Fibroblast of upper back skin (primary cell): ENCODE measurements around the gene CD83.
A peak's percentile ranks its signal among the peaks of the same experiment; 100 is the strongest.
"Not testable (repeated sequence)": the region's sequence is repeated elsewhere in the genome, so short reads cannot be mapped to it uniquely, and the experiment has no call there.

ENCODE experiments used
- DNase-seq: peaks from one replicate; pipeline ENCODE4 v3.0.0-alpha.2; 2013

The CD83 gene, protein sequence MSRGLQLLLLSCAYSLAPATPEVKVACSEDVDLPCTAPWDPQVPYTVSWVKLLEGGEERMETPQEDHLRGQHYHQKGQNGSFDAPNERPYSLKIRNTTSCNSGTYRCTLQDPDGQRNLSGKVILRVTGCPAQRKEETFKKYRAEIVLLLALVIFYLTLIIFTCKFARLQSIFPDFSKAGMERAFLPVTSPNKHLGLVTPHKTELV

DNA sequence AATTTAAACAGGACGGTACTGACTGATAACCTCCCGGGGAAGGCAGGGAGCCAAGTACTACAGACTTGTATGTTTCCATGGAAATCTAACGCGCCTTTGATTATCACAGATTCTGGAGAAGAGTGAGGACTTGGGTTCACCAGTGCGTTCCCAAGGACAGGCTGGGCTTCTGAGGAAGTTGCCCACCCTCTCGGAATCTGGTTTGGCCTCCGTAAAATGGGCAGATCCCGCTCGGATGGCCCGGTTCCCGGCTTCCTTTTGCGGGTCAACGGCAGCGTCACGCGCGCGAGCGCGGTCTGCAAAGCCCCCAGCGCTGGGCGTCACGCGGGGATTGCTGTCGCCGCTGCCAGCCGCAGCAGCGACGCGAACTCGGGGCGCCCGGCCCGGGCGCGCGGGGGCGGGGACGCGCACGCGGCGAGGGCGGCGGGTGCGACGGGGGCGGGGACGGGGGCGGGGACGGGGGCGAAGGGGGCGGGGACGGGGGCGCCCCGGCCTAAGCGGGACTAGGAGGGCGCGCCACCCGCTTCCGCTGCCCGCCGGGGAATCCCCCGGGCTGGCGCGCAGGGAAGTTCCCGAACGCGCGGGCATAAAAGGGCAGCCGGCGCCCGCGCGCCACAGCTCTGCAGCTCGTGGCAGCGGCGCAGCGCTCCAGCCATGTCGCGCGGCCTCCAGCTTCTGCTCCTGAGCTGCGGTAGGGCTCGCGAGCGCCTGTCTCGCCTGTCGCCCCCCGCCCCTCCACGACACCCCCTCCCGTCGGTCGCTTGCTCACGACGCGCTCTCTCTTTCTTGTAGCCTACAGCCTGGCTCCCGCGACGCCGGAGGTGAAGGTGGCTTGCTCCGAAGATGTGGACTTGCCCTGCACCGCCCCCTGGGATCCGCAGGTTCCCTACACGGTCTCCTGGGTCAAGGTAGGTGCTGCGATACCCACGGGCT, at the start of gene CD83:
Gene CD83, plus strand, starts transcription at position 615 of the 933 bp plus-strand sequence. Its CDS starts 40 bp downstream, at position 655.
- DNase-seq: peak; percentile 21

DNA sequence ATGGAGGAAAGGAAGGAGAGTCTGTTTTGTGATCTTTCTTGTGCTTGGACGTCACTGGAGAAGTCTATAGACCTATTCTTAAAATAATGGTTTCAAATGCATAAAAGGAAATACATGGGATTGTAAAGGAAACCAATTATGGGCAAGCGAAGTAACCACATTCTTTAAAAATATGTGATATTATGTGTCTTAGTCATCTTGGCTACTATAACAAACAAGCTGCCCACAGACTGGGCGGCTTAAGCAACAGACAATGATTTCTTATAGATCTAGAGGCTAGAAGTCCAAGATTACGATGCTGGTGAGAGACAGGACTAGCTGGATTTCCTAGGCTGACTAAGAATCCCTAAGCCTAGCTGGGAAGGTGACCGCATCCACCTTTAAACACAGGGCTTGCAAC, 49.4 kb upstream of the CD83 start:
- peak; percentile 89 for DNase-seq

DNA sequence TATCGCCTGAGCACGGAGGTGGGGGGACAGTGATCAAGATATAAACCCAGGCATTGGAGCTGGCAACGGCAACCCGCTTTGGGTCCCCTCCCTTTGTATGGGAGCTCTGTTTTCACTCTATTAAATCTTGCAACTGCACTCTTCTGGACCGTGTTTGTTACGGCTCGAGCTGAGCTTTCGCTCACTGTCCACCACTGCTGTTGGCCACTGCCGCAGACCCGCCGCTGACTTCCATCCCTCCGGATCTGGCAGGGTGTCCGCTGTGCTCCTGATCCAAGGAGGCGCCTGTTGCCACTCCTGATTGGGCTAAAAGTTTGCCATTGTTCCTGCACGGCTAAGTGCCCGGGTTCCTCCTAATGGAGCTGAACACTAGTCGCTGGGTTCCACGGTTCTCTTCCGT, 48.9 kb upstream of the CD83 start:
- DNase-seq: no peak

DNA sequence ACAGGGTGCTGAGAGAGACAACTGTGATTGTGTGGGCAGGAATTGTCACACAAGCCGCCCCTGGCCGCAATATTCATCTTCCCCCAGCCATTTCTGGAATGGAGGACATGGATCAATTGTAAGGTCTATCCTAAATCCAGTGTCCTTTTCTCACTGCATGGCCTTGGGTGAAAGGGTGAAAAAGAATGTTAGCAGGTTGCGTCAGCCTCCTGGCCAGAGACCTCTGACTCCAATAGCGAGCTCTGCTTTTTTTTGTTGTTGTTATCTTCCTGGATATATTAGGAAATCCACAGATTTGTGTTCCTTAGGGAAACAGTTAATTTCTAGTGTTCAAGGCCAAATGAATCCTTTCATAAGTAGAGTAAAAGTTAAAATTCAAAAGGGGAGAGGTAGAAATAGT, 47.1 kb upstream of the CD83 start:
- DNase-seq: no peak

DNA sequence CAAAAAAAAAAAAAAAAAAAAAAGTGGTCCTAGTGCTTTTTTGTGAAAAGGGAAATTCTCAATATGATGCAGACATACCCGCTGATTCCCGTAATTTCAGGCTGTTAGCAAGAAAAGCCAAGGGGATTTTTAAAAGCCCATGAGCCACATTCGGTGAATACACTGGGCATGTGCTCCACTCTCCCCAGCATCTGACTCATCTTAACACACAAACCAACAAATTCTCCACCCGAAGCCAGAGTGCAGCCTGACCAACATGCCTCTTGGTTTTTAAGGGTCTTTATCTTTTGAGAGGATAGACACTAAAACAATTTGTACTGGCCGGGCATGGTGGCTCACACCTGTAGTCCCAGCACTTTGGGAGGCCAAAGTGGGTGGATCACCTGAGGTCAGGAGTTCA, 45.5 kb upstream of the CD83 start:
- peak; percentile 24 for DNase-seq

DNA sequence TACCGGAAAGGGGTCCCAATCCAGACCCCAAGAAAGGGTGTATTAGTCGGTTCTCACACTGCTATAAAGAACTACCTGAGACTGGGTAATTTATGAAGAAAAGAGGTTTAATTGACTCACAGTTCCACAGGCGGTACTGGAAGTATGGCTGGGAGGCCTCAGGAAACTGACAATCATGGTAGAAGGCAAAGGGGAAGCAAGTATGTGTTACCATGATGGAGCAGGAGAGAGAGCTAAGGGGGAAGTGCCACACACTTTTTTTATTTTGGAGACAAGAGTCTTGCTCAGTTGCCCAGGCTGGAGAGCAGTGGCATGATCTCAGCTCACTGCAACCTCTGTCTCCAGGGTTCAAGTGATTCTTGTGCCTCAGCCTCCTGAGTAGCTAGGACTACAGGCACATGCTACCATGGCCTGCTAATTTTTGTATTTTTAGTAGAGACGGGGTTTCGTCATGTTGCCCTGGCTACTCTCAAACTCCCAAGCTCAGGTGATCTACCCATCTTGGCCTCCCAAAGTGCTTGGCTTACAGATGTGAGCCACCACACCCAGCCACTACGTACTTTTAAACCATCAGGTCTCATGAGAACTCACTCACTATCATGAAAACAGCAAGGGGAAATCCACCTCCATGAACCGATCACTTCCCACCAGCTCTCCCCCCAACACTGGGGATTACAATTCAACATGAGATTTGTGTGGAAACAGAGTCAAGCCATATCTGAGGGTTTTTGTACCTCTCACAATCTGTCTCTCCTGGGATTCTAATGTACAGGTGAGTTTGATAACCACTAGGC, 43.8 kb upstream of the CD83 start:
- not testable (repeated sequence) for DNase-seq

DNA sequence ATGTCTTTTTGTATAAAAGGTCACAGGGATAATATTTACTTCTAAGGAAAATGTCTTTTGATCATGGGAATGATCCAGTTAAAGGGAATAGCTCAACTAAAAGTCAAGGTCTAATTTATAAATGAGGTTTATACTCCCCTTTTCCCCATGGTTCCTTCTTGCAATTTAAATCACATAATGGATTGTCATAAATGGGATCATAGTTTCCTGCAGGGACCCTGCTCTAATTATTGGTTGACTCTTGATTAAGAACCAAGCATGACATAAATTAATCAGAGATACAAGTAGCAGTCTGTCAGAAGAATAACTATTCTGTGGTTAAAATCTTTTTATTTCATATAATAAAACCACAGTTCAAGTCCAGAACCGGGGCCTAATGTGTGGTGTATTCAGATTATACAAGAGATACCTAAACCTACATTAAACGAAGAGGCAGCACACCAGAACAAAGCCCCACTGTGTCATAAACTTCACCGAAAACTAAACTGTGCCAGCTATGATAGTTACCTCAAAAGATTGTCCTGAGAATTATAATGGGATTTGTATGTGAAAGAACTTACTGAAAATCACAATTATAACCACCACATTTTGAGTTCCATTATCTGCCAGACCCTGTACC, 43.0 kb upstream of the CD83 start:
- DNase-seq: no peak

DNA sequence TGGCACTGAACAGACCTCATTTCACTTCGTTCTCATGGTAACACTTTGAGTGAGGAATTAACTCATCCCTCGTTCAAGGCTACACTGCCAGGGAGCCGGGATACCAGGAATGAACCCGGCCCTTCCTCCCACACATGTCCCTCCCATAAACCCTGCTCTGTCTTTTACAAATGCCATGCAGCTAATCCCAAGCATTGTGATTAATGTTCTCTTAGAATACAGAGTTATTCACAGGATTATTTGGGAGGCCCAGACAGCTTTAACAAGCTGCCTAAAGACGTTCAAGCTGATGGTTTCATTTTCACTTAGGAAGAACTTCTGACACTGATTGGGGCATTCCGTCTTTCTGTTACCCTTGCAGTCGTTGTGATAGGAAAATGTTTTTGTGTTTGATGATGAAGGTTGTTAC, 42.5 kb upstream of the CD83 start:
- peak; percentile 25 for DNase-seq

DNA sequence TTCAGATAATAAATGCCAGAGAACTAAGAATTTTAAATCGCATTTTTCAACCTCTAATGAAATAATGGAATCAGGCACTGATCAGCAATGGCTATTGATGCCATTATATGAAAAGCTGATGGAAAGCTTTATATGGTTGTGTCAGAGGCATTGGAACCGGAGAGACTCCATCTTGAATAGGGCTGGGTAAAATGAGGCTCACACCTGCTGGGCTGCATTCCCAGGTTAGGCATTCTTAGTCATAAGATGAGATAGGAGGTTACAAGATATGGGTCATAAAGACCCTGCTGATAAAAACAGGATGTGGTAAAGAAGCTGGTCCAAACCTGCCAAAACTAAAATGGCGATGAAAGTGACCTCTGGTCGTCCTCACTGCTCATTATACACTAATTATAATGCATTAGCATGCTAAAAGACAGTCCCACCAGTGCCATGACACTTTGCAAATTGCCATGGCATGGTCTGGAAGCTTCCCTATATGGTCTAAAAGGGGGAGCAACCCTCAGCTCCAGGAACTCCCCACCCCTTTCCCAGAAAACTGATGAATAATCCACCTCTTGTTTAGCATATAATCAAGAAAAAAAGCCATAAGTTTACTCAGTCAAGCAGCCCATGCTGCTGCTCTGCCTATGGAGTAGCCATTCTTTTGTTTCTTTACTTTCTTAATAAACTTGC, 40.2 kb upstream of the CD83 start:
- DNase-seq: no peak

DNA sequence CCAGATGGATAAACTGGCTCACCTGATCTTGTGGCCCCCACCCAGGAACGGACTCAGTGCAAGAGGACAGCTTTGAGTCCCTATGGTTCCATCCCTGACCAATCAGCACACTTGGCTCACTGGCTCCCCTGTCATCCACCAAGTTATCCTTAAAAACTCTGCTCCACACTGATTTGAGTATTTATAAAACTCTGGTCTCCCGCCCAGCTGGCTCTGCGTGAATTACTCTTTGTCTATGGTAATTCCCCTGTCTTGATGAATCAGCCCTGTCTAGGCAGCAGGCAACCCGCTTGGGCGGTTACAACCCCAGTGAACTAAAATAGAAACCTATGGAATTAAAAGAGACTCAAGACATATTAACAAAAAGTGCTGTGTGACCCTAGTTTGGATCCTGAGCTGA, 38.1 kb upstream of the CD83 start:
- peak; percentile 36 for DNase-seq

DNA sequence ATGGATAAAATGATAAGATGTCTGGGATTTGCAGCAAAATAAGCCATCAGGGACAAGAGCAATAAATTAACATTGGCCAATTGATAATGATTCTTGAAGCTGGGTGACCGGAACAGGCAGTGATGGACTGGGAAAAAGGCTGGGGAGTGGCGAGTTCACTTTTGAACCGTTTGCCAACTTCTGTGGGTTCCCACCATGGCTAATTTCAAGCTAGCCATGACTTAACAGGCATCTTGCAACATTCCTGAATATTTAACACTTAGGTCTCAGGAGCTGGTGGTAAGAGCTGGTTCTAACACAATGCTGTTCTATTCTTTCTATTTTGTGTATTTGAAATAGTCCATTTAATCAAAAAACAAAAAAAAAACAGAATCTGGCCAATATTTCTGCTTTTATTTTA, 37.6 kb upstream of the CD83 start:
- no peak for DNase-seq

DNA sequence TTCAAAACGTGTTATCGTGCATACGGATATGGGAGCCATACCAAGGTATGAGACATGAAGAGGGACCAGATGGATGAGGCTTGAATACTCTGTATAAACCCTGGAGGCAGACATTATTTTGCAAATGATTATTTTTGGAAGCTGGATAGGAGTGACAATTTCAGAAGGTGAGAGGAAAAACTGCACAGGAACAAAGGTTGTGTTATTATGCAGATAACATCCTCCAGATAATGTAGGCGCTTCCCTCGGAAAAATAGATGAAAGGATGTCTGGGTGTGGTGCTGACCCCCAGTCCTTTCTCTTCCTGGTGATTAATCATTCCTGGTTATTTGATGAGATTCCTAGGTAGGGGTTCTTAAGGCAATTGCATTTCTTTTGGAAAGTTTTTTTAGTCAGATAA, 36.4 kb upstream of the CD83 start:
- no peak for DNase-seq

DNA sequence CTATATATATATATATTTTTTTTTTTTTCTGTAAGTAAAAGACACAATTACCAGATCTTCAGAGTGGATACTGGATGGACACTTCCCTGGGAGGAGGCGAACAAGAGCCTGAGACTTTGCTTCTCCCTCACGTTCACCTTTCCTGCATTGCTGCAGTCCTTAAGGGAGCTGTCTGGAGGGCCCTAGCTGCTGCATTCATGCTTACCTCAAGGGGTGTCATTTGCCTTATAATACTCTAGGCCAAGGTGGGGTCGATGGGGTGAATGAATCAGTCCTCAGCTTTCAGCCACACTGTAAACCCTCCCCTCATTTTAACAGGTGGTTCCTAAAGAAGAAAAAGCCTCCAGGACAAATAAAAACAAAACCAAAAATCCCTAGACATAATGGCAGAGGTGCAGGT, 34.8 kb upstream of the CD83 start:
- DNase-seq: no peak

DNA sequence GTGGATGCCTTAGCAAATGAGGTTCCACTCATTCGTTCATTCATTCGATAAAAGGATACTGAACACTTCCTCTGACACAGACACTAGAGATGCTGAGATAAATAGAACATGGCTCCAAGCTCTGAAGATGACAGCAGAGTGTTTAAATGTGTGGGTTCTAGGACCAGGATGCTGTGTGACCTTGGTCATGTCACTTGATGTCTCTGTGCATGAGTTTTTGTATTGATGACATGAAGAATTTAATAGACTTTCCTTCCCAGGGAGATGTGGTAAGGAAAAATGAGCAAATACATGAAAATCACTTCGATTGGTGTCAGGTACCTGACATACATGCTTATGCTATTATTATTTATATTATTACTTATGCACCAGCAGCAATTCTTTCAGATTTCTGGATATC, 34.3 kb upstream of the CD83 start:
- no peak for DNase-seq

DNA sequence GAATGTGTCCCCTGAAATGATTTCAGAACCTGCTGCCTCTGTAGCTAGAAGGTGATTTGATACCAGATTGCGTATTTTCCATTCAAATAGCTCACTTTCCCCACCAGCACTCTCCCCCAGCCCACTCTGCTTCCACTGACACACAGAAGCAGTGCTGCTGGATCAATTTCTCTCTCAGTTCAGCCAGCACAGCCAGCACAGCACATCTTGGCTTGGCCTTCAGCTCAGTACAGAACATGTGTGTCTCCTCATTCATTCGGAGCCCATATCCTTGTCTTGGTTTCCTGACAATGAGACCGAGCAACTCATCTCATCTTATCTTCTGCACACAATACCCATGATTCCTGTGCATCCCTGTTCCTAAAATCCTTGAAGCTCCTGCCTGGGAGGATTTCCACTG, 33.8 kb upstream of the CD83 start:
- no peak for DNase-seq

DNA sequence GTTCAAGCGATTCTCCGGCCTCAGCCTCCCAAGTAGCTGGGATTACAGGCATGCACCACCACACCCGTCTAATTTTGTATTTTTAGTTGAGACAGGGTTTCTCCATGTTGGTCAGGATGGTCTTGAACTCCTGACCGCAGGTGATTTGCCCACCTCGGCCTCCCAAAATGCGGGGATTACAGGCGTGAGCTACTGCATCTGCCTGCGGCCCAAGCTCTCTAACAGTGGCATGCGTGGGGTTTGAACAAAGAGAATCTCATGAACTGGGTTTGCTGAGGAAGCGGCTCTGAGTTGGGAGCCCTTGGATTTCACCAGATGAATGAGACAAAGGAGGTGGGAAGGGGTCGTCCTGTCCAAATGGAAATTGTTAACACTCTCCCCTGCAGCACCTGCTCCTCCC, 33.2 kb upstream of the CD83 start:
- no peak for DNase-seq

DNA sequence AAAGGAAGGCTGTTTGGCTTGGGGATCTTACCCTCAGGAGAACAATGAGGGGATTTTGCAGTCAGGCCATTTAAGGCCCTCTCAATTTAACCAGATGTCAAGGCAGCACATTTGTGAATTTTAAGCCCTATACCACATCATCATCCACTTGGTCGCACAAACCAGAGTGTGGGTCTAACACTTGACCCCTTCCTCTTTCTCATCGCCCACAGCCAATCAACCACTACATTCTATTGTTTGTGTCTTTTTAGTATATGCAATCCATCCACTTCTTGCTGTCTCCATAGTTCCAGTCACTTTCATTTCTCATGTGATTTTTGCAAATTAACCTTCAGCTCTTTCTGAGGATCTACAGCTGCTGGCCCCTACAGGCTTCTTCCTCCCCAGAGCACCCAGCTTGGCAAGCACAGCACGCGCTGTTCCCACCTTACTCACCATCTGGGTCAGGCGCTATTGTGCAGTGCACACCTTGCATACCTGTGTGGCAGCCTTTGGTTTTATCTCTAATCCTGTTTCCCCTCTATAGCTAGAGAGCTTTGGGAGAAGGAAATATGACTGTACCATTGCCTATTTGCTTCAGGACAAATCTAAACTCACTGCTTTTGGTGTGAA, 32.3 kb upstream of the CD83 start:
- DNase-seq: no peak

DNA sequence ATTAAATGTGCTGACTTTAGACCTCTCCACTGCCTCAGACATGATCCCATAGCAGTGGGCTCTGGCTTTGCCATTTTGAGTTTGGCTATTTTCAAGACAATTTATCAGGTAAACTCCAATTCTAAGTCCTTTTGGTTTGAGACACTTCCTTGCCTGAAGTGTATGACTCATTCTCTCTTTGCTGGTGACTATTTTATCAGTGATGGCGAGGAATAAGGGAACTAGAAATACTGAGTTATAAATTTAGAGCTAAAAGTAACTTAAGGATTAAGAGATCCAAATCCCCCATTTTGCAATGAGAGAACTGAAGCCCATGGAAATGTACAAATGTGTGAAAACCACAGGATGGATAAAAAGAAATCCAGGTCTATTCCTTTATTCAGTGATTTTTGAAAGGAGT, 30.9 kb upstream of the CD83 start:
- no peak for DNase-seq

DNA sequence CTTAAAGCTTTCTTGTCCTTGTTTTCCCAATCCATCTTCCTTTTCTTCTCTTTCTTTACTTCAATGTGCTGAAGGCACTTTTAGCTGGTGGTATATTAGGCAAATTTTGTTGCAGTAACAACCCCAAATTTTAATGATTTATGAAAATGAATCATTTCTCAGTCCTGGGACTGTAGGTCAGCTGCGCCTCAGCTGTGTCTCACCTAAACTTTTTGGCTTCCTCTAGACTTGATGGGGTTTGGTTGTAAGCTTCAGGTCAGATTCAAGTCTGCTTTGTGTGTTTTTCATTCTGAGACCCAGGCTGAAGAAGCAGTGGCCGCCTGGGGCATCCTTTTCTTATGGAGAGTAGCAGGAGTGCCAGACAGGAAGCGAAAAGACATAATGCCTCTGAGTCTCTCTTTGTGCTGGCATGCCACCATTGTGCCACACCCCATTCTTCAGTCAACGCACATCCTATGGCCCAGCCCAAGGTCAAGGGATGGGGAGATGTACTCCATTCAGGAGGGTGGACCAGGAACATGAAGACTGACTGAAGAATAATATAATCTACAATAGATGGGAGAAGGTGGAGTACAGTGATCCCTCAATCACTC, 28.9 kb upstream of the CD83 start:
- no peak for DNase-seq

DNA sequence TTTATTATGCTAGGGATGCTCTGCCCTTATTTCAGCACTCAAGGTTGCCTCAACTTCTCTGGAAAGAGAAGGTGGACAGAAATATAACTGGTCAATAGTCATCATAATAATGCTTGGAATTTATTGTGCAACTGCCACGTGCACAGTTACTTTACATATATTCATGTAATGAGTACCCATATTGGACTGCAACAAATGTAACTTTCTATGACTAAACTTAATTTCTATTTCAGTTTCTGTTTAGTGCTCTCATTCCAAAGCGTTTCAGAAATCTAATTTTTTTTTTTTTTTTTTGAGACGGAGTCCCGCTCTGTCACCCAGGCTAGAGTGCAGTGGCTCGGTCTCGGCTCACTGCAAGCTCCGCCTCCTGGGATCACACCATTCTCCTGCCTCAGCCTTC, 28.3 kb upstream of the CD83 start:
- DNase-seq: no peak

DNA sequence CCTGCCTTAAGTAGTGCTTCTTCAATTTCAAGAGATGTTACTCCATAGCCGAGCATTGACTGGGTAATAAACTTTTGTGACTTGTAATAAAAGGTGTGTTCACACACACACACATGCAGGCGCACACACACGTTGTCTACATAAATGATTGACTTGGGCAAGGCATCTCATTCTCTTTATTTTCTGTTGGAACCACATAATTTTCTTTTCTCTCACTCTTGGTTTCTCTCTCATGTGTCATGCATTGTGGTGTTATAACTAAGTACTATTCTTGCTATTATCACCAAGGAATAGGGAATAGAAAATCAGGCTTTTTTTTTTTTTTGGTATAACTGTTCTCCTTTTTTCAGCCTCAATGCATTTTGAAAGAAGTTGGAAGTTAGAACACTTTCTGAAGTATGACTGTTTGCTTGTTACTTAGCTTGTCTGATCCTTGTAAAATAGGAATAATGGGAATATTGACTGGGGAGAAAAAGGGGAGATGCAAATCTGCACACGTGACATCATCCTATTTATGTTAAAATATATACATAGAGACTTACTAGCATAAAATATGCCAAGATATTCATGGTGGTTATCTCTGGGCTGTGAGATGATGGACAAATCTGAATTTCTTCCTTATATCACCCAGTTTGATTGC, 26.1 kb upstream of the CD83 start:
- no peak for DNase-seq
